HUES64 (cell line): ENCODE results near the gene SELENOO.
"Not testable (repeated sequence)": the region's sequence is repeated elsewhere in the genome, so short reads cannot be mapped to it uniquely, and the experiment has no call there.

Experiments
- H3K27ac ChIP-seq: 2 replicates; pipeline ENCODE4 v1.7.0; 2013; ENCODE audit warnings: low read depth, low read length, inconsistent platforms
- H3K27me3 ChIP-seq: 2 replicates; pipeline ENCODE4 v1.6.1; 2013; ENCODE audit warnings: mild to moderate bottlenecking, low read length; ENCODE audit not compliant: insufficient read depth
- H3K36me3 ChIP-seq: 2 replicates; pipeline ENCODE4 v1.6.1; 2013; ENCODE audit warnings: mild to moderate bottlenecking, low read length; ENCODE audit not compliant: insufficient read depth
- H3K4me1 ChIP-seq: 2 replicates; pipeline ENCODE4 v1.6.1; 2013; ENCODE audit warnings: mild to moderate bottlenecking, low read length, moderate library complexity; ENCODE audit not compliant: insufficient read depth
- H3K4me3 ChIP-seq: 2 replicates; pipeline ENCODE4 v1.5.1; 2013; ENCODE audit warnings: mild to moderate bottlenecking, low read length, moderate library complexity
- H3K9ac ChIP-seq: 2 replicates; pipeline ENCODE4 v1.6.1; 2013; ENCODE audit warnings: mild to moderate bottlenecking, low read depth, low read length
- H3K9me3 ChIP-seq: 2 replicates; pipeline ENCODE4 v1.6.1; 2013; ENCODE audit warnings: low read depth, low read length; ENCODE audit not compliant: insufficient read depth
- WGBS: fragments of 150-250, 120-280 bp; methylation state at CpG from one replicate; pipeline ENCODE4 v1.1.7; 2013; ENCODE audit warnings: missing lambda C conversion rate; 5-methylcytosine and 5-hydroxymethylcytosine counted together

Gene SELENOO

GRCh38 chr22:50165436-50166123, 35.2 kb upstream of the SELENOO start:
- peaks cover 22% of the 10 kb centered on the region for H3K27me3 ChIP-seq
- 96% methylated on average over 28 of the region's 28 CpGs for WGBS
- H3K9me3 ChIP-seq = no peaks in the 10 kb centered on the region
- H3K27ac ChIP-seq = no peak overlapping the region
- H3K9ac ChIP-seq = no peak overlapping the region
- H3K4me1 ChIP-seq = no peaks in the 10 kb centered on the region
- H3K4me3 ChIP-seq = no peak overlapping the region
- no peaks in the 10 kb centered on the region for H3K36me3 ChIP-seq

DNA sequence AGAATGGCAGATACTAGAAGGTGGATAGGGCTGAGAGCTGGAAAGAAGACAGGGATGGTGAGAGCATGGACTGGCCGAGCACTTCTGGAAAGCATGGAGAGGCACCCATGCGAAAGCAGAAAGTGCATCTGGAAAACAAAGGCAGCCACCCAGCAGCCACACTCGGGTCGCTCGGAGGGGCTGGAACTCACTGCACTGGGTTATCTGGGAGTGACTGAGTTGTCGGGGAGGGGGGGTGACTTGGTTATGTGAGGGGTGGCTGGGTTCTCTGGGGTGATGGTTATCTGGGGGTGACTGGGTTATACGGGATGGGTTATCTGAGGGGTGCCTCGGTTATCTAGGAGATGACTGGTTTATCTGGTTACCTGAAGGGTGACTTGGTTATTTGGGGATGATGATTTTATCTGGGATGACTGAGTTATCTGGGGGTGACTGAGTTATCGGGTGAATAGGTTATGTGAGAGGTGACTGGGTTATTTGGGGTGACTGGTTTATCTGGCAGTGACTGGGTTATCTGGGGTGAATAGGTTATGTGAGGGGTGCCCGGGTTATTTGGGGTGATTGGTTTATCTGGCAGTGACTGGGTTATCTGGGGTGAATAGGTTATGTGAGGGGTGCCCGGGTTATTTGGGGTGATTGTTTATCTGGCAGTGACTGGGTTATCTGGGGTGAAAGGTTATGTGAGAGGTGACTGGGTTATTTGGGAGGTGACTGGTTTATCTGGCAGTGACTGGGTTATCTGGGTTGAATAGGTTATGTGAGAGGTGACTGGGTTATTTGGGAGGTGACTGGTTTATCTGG, 32.9 kb upstream of the SELENOO start:
- Histone ChIP-seq H3K4me3 (no peak overlapping the region), H3K36me3 (no peaks in the 10 kb centered on the region), H3K9me3 (no peaks in the 10 kb centered on the region), H3K27ac (no peak overlapping the region), H3K4me1 (peaks cover 3% of the 10 kb centered on the region; the same call in 1 of the 2 replicates), H3K9ac (no peak overlapping the region), H3K27me3 (peaks cover 37% of the 10 kb centered on the region)
- 67% methylated on average over 11 of the region's 11 CpGs for WGBS

DNA sequence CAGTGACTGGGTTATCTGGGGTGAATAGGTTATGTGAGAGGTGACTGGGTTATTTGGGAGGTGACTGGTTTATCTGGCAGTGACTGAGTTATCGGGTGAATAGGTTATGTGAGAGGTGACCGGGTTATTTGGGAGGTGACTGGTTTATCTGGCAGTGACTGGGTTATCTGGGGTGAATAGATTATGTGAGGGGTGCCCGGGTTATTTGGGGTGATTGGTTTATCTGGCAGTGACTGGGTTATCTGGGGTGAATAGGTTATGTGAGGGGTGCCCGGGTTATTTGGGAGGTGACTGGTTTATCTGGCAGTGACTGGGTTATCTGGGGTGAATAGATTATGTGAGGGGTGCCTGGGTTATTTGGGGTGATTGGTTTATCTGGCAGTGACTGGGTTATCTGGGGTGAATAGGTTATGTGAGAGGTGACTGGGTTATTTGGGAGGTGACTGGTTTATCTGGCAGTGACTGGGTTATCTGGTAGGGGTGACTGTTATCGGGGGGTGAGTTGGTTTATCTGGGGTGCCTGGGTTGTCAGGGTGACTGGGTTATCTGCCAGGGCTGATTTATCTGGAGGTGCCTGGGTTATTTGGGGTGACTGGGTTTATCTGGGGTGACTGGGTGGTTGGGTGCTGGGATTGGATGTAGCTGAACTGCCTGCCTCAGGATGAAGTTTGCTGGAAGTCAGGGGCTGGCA, 32.2 kb upstream of the SELENOO start:
- Histone ChIP-seq H3K27me3 (peaks cover 37% of the 10 kb centered on the region), H3K4me3 (peak overlapping the region; percentile 30; the same call in 1 of the 2 replicates)
- not testable (repeated sequence) for H3K4me1 ChIP-seq, H3K9me3 ChIP-seq, H3K36me3 ChIP-seq, H3K27ac ChIP-seq, H3K9ac ChIP-seq
- WGBS = 91% methylated on average over 5 of the region's 5 CpGs

DNA sequence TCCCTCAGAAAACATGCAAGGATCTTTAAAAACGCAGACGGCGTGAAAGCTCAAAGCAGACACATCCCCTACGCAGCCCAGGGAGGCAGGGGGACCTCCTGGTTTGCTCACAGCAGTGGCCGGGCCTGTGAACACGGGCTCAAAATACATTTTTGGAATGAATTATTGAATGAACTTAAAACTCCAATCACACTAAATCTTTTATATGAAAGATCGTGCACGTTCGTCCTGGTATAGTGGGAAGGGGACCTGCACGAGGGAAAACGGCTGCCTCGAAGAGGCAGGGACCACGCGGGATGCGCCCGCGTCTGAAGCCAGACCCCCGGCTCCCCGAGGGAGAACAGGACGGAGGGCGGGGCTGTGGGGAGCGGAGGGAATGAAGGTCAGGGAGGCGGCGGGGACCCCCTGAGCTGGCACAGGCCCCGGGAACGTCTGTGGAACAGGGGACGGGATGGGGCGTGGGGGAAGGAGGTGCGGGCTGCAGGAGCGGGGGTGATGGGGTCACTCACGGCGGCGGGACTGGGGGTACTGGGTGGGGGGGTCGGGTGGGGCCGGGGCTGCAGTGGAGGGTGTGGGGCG, 31.5 kb upstream of the SELENOO start:
- Histone ChIP-seq H3K9me3 (no peaks in the 10 kb centered on the region), H3K4me1 (peaks cover 3% of the 10 kb centered on the region; the same call in 1 of the 2 replicates), H3K4me3 (peak overlapping the region; percentile 48), H3K9ac (no peak overlapping the region; the same call in 1 of the 2 replicates), H3K27me3 (peaks cover 37% of the 10 kb centered on the region), H3K27ac (no peak overlapping the region), H3K36me3 (no peaks in the 10 kb centered on the region)
- WGBS = 17% methylated on average over 30 of the region's 36 CpGs

- Histone ChIP-seq H3K9ac (peak overlapping the region; percentile 55; the same call in 1 of the 2 replicates), H3K27me3 (peaks cover 37% of the 10 kb centered on the region), H3K4me1 (peaks cover 3% of the 10 kb centered on the region; the same call in 1 of the 2 replicates), H3K4me3 (peak overlapping the region; percentile 48), H3K9me3 (no peaks in the 10 kb centered on the region), H3K36me3 (no peaks in the 10 kb centered on the region), H3K27ac (no peak overlapping the region)
- under 1% methylated on average over 60 of the region's 70 CpGs for WGBS
Measured at GRCh38 chr22:50169774-50170341, 31.0 kb upstream of the SELENOO start.

DNA sequence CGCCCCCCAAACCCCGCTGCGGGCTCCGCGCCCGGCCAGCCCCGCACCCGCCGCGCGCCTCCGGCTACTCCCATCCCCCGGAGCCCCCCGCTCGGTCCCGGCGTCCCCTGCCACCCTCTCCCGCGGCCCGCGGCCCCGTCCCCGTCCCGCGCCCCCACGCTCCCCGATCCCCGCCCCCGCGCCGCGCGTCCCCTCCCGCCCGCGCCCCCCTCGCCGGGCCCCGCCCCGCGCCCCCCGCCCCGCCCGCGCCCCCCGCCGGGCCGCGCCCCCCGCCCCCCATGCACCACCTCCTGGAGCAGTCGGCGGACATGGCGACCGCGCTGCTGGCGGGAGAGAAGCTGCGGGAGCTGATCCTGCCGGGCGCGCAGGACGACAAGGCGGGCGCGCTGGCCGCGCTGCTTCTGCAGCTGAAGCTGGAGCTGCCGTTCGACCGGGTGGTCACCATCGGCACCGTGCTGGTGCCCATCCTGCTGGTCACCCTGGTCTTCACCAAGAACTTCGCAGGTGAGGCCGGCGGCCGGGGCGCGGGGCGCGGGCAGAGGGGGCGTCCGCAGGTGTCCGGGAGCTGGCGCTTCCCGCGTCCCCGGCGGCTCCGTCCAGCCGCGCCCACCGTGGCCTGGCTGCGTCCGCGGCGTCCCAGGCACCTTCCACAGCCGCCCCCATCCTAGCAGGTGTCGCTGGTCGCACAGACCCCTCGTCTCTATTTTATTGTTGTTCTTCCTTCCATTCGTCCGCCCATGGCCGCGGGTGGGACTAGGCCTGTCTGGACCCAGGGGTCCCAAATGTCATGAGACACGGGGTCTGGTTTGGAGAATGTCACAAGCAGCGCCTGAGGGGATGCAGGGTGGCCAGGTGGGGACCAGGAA, 30.1 kb upstream of the SELENOO start, which contains the start of gene PANX2:
PANX2 (plus strand) TSS at position 279 of the 866 bp plus-strand sequence; CDS start at position 279, 0 bp downstream.
- Histone ChIP-seq H3K36me3 (no peaks in the 10 kb centered on the region), H3K9me3 (no peaks in the 10 kb centered on the region), H3K4me1 (peaks cover 3% of the 10 kb centered on the region; the same call in 1 of the 2 replicates), H3K9ac (peak within 1 kb of the TSS; percentile 69; the same call in 1 of the 2 replicates), H3K27me3 (peaks cover 37% of the 10 kb centered on the region), H3K27ac (no peak within 1 kb of the TSS), H3K4me3 (peak within 1 kb of the TSS; percentile 75)
- 4% methylated on average over 82 of the region's 105 CpGs for WGBS

DNA sequence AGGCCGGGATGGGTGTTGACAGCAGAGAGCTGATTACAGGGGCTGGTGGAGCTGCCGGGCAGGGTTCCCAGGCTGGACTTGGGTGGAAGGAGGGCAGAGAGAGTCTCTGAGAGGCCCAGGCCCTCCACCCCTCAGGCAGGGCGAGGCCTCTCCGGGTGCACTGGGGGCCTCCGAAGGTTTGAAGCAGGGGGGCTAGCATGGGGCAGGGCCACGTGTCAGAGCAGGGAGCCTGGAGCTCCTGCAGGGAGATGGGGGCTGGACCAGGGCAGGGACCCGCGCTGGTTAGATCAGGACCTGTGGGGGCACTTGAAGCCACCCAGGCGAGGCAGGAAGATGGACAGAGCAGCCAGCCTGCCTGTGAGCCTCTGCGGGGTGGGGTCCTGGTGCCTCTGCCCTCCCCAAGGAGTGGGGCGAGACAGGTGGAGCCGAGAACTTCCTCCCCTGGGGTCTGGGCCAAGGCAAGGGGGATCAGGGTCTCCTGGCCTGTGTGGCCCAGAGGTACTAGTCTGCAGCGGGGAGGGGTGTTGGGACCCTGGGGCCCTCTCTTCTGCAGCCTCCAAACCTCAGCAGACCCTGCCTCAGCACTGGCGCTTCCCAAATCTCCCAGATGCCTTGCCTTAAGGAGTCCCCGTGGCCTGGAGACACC, 29.4 kb upstream of the SELENOO start:
- 68% methylated on average over 15 of the region's 15 CpGs for WGBS
- Histone ChIP-seq H3K27me3 (peaks cover 37% of the 10 kb centered on the region), H3K4me1 (peaks cover 3% of the 10 kb centered on the region; the same call in 1 of the 2 replicates), H3K36me3 (no peaks in the 10 kb centered on the region), H3K9ac (peak overlapping the region; percentile 69; the same call in 1 of the 2 replicates), H3K4me3 (peak overlapping the region; percentile 75), H3K27ac (no peak overlapping the region), H3K9me3 (no peaks in the 10 kb centered on the region)

DNA sequence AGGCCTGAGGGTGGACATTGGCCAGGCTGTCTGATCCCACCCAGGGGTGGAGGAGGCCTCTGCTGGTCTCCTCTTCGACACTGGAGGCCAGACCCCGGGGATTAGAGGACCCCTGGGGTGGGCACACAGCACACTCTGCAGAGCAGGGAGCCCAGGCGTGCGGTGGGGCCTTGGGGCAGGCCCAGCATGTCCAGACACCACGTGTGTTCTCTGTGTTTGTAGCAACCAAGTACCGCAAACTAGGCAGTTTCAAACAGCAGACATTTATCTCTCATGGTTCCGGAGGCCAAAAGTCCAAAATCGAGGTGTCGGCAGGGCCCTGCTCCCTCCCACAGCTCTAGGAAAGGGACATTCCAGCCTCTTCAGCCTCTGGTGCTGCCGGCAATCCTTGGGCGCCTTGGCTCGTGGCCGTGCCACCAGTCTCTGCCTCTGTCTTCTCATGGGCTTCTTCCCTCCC, 28.8 kb upstream of the SELENOO start:
- peaks cover 37% of the 10 kb centered on the region for H3K27me3 ChIP-seq
- H3K9ac ChIP-seq = no peak overlapping the region
- no peak overlapping the region for H3K4me3 ChIP-seq
- no peaks in the 10 kb centered on the region for H3K9me3 ChIP-seq
- H3K27ac ChIP-seq = no peak overlapping the region
- H3K36me3 ChIP-seq = no peaks in the 10 kb centered on the region
- WGBS = 81% methylated on average over 13 of the region's 13 CpGs
- H3K4me1 ChIP-seq = peaks cover 3% of the 10 kb centered on the region; the same call in 1 of the 2 replicates

DNA sequence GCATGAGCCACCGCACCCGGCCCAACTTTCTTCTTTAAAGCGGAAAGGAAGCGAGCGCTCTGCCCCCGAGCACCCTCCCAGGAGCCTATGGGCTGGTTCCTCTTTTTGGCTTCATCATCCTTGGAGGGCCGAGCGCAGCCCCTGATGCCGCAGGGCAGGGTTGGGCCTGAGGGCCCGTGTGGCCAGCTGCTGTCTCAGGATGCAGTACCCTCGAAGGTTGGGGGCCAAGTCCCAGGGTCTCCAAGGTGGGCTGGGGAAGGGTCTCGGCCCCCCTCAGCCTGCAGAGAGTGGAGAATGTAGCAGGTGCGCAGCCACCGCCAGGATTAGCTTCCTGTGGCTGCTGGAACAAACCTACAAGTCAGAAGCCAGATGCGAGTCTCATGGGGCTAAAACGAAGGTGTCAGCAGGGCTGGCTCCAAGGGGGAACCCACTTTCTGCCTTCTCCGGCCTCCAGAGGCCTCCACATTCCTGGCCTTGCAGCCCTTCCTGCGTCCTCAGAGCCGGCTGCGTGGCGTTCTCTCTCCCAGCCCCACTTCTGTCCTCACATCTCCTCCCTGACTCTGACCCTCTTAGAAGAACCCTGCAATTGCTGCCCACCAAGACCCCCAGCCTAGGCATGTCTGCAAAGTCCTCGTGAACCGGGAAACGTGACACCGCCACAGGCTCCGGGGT, 27.4 kb upstream of the SELENOO start:
- Histone ChIP-seq H3K9ac (no peak overlapping the region), H3K9me3 (no peaks in the 10 kb centered on the region), H3K4me3 (no peak overlapping the region), H3K36me3 (no peaks in the 10 kb centered on the region), H3K27ac (no peak overlapping the region), H3K4me1 (peaks cover 3% of the 10 kb centered on the region; the same call in 1 of the 2 replicates), H3K27me3 (peaks cover 28% of the 10 kb centered on the region)
- 90% methylated on average over 26 of the region's 26 CpGs for WGBS
